Measurements from ENCODE around the gene CDH13. TPM values are rescaled to one million over a fixed set of nuclear protein-coding genes. Genes with fewer than 3 reads are reported as not detected.

The CDH13 gene
- total and polyA plus RNA-seq, 2 of the 8 experiments (the other 6 are each of a cell fraction or from before 2014, with no cell fraction given): 2.3 to 2.4 TPM

DNA sequence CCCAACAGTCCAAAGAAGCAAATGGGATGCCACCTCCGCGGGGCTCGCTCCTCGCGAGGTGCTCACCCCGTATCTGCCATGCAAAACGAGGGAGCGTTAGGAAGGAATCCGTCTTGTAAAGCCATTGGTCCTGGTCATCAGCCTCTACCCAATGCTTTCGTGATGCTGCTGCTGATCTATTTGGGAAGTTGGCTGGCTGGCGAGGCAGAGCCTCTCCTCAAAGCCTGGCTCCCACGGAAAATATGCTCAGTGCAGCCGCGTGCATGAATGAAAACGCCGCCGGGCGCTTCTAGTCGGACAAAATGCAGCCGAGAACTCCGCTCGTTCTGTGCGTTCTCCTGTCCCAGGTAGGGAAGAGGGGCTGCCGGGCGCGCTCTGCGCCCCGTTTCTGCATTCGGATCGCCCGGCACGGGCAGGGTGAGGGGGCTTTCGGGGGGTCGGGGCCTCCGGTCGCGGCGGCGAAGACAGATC lies at the start of gene CDH13 (continued):
- TF ChIP-seq TEAD4 (IDR thresholded peaks at IDR 0.05; ENCODE audit: low read depth, low read length) (no peak), TCF12 (IDR thresholded peaks at IDR 0.05; ENCODE audit: low read depth, low read length) (no peak), TAF7 (optimal IDR thresholded peaks at IDR 0.05; ENCODE audit: borderline replicate concordance, low read depth, low read length) (no peak), EP300 (IDR thresholded peaks at IDR 0.05; ENCODE audit: borderline replicate concordance in 1 of 2, low read depth in 2 of 2, low read length in 2 of 2) (no peak), CEBPB (IDR thresholded peaks at IDR 0.05; ENCODE audit: low read depth, low read length) (no peak), POLR2AphosphoS5 (IDR thresholded peaks at IDR 0.05; ENCODE audit: low read depth, low read length) (no peak), KDM1A (IDR thresholded peaks at IDR 0.05; ENCODE audit: borderline replicate concordance, low read length) (no peak), CREB1 (IDR thresholded peaks at IDR 0.05) (no peak), JUND (IDR thresholded peaks at IDR 0.05; ENCODE audit: low read length) (no peak), MAFK (IDR thresholded peaks at IDR 0.05; ENCODE audit: low read depth, low read length) (no peak), BACH1 (IDR thresholded peaks at IDR 0.05; ENCODE audit: low read length) (no peak), KDM5A (IDR thresholded peaks at IDR 0.05; ENCODE audit: low read length) (no peak), CHD7 (IDR thresholded peaks at IDR 0.05; ENCODE audit: insufficient replicate concordance, low read length) (no peak)
